ENCODE data around the gene SOHLH2.

DNA sequence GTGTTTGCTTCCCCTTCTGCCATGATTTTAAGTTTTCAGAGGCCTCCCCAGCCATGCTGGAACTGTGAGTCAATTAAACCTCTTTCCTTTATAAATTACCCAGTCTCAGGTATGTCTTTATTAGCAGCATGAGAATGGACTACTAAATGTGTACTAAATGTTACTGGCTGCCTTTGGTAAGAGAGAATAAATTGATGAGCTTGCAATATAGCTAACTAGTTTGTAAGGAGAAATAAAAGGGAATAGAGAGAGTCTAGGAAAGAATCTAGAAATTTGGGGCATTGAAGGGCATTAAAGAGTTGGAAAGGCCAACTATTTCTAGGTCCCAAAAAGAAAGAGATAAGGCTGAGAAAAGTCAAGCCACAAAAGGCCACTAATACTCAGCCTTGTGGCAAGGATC lies 5.5 kb upstream of the SOHLH2 start:
- TF ChIP-seq CTCF (conservative IDR thresholded peaks at IDR 0.05) (no peak), ZFX (IDR thresholded peaks at IDR 0.05) (no peak)
